A549 (cell line): Measurements from ENCODE around the gene ASIC1. TPM values are rescaled to one million over a fixed set of nuclear protein-coding genes. Genes with fewer than 3 reads are reported as not detected.

ENCODE experiments used
- ATAC-seq, 2 experiments: fragments of 200-7000 bp in 1 of 2; fragments of >200 bp in 1 of 2; cut with Nextera tagmentation in 1 of 2; cut with Tn5 transposase in 1 of 2; 3 replicates each; pipeline versions ENCODE4 v1.8.0 to v1.9.1; 2018 to 2020; ENCODE audit warnings: mild to moderate bottlenecking in 1 of 2, moderate library complexity in 1 of 2
- CTCF ChIA-PET: fragments of 300-600 bp; sonication (Branson Sonifier 250); formaldehyde crosslinking; extraction: SDS; loops from one replicate; lab custom pipeline; 2021; ENCODE audit warnings: antibody characterized with exemption, inconsistent platforms; lab: Yijun Ruan, JAX
- POLR2A ChIA-PET: fragments of 350-600 bp; formaldehyde crosslinking; extraction: SDS; loops from one replicate; lab custom pipeline; 2021; ENCODE audit warnings: antibody characterized with exemption, inconsistent platforms; lab: Yijun Ruan, JAX
- DNase-seq, 2 experiments: peaks; one replicate each; pipeline versions ENCODE4 v3.0.0 to v3.0.0-alpha.2; 2011 to 2016; ENCODE audit warnings: low read depth in 1 of 2, low spot score in 1 of 2
- FAIRE-seq: peaks from 2 replicates; lab custom pipeline; 2011; peaks lifted over from hg19 to GRCh38; lab: Jason Lieb, UNC
- H3K27ac ChIP-seq, 2 experiments: fragments of >200 bp; sonication (Bioruptor Twin); formaldehyde crosslinking; 3 replicates each; pipeline ENCODE4 v1.5.1; 2016 to 2017
- H3K4me1 ChIP-seq: fragments of >200 bp; sonication (Bioruptor Twin); formaldehyde crosslinking; 3 replicates; pipeline ENCODE4 v1.6.1; 2016
- H3K4me2 ChIP-seq: fragments of >200 bp; sonication (Bioruptor Twin); formaldehyde crosslinking; 3 replicates; pipeline ENCODE4 v1.6.1; 2016
- H3K4me3 ChIP-seq: fragments of >200 bp; sonication (Bioruptor Twin); formaldehyde crosslinking; 3 replicates; pipeline ENCODE4 v1.5.1; 2016
- H3K9me3 ChIP-seq: fragments of >200 bp; sonication (Bioruptor Twin); formaldehyde crosslinking; 3 replicates; pipeline ENCODE4 v1.6.1; 2016
- BHLHE40 ChIP-seq: IDR thresholded peaks from 2 replicates; pipeline ENCODE4 v1.6.1; 2012; ENCODE audit warnings: low read depth, low read length, inconsistent platforms
- CBX8 ChIP-seq: fragments of 200-600 bp; sonication (generic); IDR thresholded peaks from 2 replicates; pipeline ENCODE4 v1.6.1; 2016
- CEBPB ChIP-seq, 2 experiments: fragments of >200 bp in 1 of 2; sonication (Bioruptor Twin) in 1 of 2; formaldehyde crosslinking in 1 of 2; IDR thresholded peaks; 2 replicates each; pipeline ENCODE4 v1.6.1; 2012 to 2016
- CHD4 ChIP-seq: fragments of 200-600 bp; sonication (generic); IDR thresholded peaks from 2 replicates; pipeline ENCODE4 v1.6.1; 2016; ENCODE audit warnings: antibody characterized with exemption, mild to moderate bottlenecking, borderline replicate concordance
- CTCF ChIP-seq: fragments of >200 bp; sonication (Bioruptor Twin); formaldehyde crosslinking; IDR thresholded peaks from 3 replicates; pipeline ENCODE4 v1.5.1; 2016
- E2F6 ChIP-seq: IDR thresholded peaks from 2 replicates; pipeline ENCODE4 v1.6.1; 2012; ENCODE audit warnings: low read depth, borderline replicate concordance
- EHF ChIP-seq: fragments of 250-450 bp; sonication (Bioruptor Pico); IDR thresholded peaks from 2 replicates; pipeline ENCODE4 v1.5.0; 2020; ENCODE audit warnings: mild to moderate bottlenecking
- FOSB ChIP-seq: fragments of 250-450 bp; sonication (Bioruptor Pico); IDR thresholded peaks from 2 replicates; pipeline ENCODE4 v1.5.0; 2020; ENCODE audit warnings: mild to moderate bottlenecking, moderate library complexity
- FOXS1 ChIP-seq: fragments of 250-450 bp; sonication (Bioruptor Pico); IDR thresholded peaks from 2 replicates; pipeline ENCODE4 v1.5.0; 2020; ENCODE audit warnings: mild to moderate bottlenecking, moderate library complexity
- HES2 ChIP-seq: fragments of >200 bp; sonication (Bioruptor Twin); formaldehyde crosslinking; IDR thresholded peaks from 2 replicates; pipeline ENCODE4 v1.6.1; 2016
- HEYL ChIP-seq: fragments of 250-450 bp; sonication (Bioruptor Pico); IDR thresholded peaks from 2 replicates; pipeline ENCODE4 v1.8.0; 2021; ENCODE audit warnings: mild to moderate bottlenecking, moderate library complexity
- HMGXB4 ChIP-seq: fragments of 250-450 bp; sonication (Bioruptor Pico); IDR thresholded peaks from 2 replicates; pipeline ENCODE4 v1.5.0; 2021; ENCODE audit warnings: mild to moderate bottlenecking, moderate library complexity, borderline replicate concordance
- HOXA7 ChIP-seq: fragments of 250-450 bp; sonication (Bioruptor Pico); IDR thresholded peaks from 2 replicates; pipeline ENCODE4 v1.5.0; 2020; ENCODE audit warnings: mild to moderate bottlenecking, moderate library complexity
- JUNB ChIP-seq: fragments of >200 bp; sonication (Bioruptor Twin); formaldehyde crosslinking; IDR thresholded peaks from 2 replicates; pipeline ENCODE4 v1.6.1; 2016
- MAX ChIP-seq: IDR thresholded peaks from 2 replicates; pipeline ENCODE4 v1.6.1; 2012
- NFE2L2 ChIP-seq: fragments of 150-350 bp; conservative IDR thresholded peaks from 2 replicates; pipeline ENCODE4 v1.6.1; 2014; ENCODE audit warnings: low read length
- NR3C1 ChIP-seq: fragments of >200 bp; sonication (Bioruptor Twin); formaldehyde crosslinking; IDR thresholded peaks from 3 replicates; pipeline ENCODE4 v1.6.1; 2017
- PBX3 ChIP-seq: IDR thresholded peaks from 2 replicates; pipeline ENCODE4 v1.6.1; 2012
- POLR2AphosphoS2 ChIP-seq: conservative IDR thresholded peaks from 2 replicates; pipeline ENCODE4 v1.6.1; 2012; ENCODE audit warnings: low read length, improper control_type of control experiment, inconsistent platforms
- RAD21 ChIP-seq, 2 experiments: fragments of >200 bp in 1 of 2; sonication (Bioruptor Twin) in 1 of 2; formaldehyde crosslinking in 1 of 2; IDR thresholded peaks in 1 of 2; conservative IDR thresholded peaks in 1 of 2; 2 replicates in 1 of 2; 3 replicates in 1 of 2; pipeline ENCODE4 v1.6.1; 2012 to 2018; ENCODE audit warnings: inconsistent platforms in 1 of 2
- RCOR1 ChIP-seq: fragments of 150-350 bp; IDR thresholded peaks from 2 replicates; pipeline ENCODE4 v1.6.1; 2014; ENCODE audit warnings: antibody characterized with exemption, low read length, low read depth
- RFX5 ChIP-seq: fragments of 450-650 bp; IDR thresholded peaks from 2 replicates; pipeline ENCODE4 v1.7.1; 2014; ENCODE audit warnings: antibody characterized with exemption, mild to moderate bottlenecking, moderate library complexity
- SMC3 ChIP-seq: fragments of >200 bp; sonication (Bioruptor Twin); formaldehyde crosslinking; IDR thresholded peaks from 3 replicates; pipeline ENCODE4 v1.6.1; 2018; ENCODE audit warnings: inconsistent platforms
- USF2 ChIP-seq: fragments of 450-650 bp; IDR thresholded peaks from 2 replicates; pipeline ENCODE4 v1.6.1; 2014; ENCODE audit warnings: antibody characterized with exemption
- ZC3H11A ChIP-seq: fragments of 450-650 bp; IDR thresholded peaks from 2 replicates; pipeline ENCODE4 v1.6.1; 2014; ENCODE audit warnings: antibody characterized with exemption, mild to moderate bottlenecking
- ZNF302 ChIP-seq: fragments of 250-450 bp; sonication (Bioruptor Pico); IDR thresholded peaks from 2 replicates; pipeline ENCODE4 v1.9.0; 2021; ENCODE audit warnings: inconsistent platforms, mild to moderate bottlenecking, moderate library complexity
- WGBS: methylation state at CpG from one replicate; pipeline ENCODE4 v1.1.6; 2017; ENCODE audit errors: missing lambda C conversion rate; 5-methylcytosine and 5-hydroxymethylcytosine counted together
- polyA plus RNA-seq, 4 experiments: library from polyadenylated mRNA; depleted of rRNA in 3 of 4; stranded (reverse); fragments of >200 nt; fragmentation: RNase III in 1 of 4; extraction: RNeasy Plus Mini Kit Qiagen cat#74134 plus additional on column Dnase treatment in 1 of 4; gene quantifications; 2 replicates in 3 of 4; 3 replicates in 1 of 4; pipeline ENCODE4 v1.2.3, GENCODE V29; 2011 to 2017

The ASIC1 gene
- polyA plus RNA-seq, 2 of the 4 experiments (the other 2 are of a cell fraction), result 6.0 to 6.7 TPM

GRCh38 chr12:50101663-50102062 is 44.3 kb downstream of the ASIC1 start:
- DNase-seq (peak; percentile 57 to 65), FAIRE-seq (no peak), ATAC-seq (peak; percentile 59 to 72)
- Histone ChIP-seq H3K4me2 (no peak overlapping the region), H3K27ac (no peak overlapping the region), H3K4me1 (no peaks in the 10 kb centered on the region), H3K4me3 (no peak overlapping the region), H3K9me3 (no peaks in the 10 kb centered on the region)
- 75% methylated on average over 3 of the region's 3 CpGs for WGBS
- TF ChIP-seq PBX3 (no peak), MAX (no peak), CBX8 (no peak), POLR2AphosphoS2 (no peak), HMGXB4 (CRISPR knock-in tag) (no peak), NR3C1 (no peak), HOXA7 (CRISPR knock-in tag) (no peak), HEYL (CRISPR knock-in tag) (no peak), USF2 (no peak), CTCF (peak; percentile 30; the same call in 2 of the 3 replicates), ZNF302 (no peak), RAD21 (conservative IDR thresholded peaks at IDR 0.05 in 1 of 2, IDR thresholded peaks at IDR 0.05 in 1 of 2) (peak in 1 of 2 experiments; percentile 50; a peak in 2 of 5 replicates), E2F6 (no peak), EHF (CRISPR knock-in tag) (no peak), SMC3 (peak; percentile 40; the same call in 2 of the 3 replicates), RFX5 (no peak), CEBPB (IDR thresholded peaks at IDR 0.05) (peak; percentile 36 to 75; a peak in 3 of 4 replicates), FOXS1 (CRISPR knock-in tag) (no peak), CHD4 (no peak), BHLHE40 (no peak)
- POLR2A ChIA-PET, result interaction anchor here (1.4 to 2.7 kb wide), 3 partner anchors 10 to 19 kb away, joined by 4 to 17 read pairs (median 14); partner anchors contain the start of genes COX14 and SMARCD1
- CTCF ChIA-PET, result interaction anchor here (0.7 to 17.7 kb wide), 12 partner anchors 11 to 289 kb away, joined by 3 to 309 read pairs (median 4); partner anchors contain the start of genes CERS5, COX14 and SMARCD1

- no peak for FAIRE-seq
- TF ChIP-seq RCOR1, result no peak
- no peak for TF ChIP-seq HMGXB4 (CRISPR knock-in tag)
- no peak for TF ChIP-seq NFE2L2
- no peak for TF ChIP-seq FOSB (CRISPR knock-in tag)
- TF ChIP-seq JUNB, result no peak
- TF ChIP-seq ZC3H11A, result no peak
- TF ChIP-seq HES2, result no peak
- TF ChIP-seq, all 56 proteins: peak for 0
- ChIA-PET CTCF (interaction anchor here (1.0 to 17.7 kb wide), 9 partner anchors 10 to 213 kb away, joined by 3 to 309 read pairs (median 6); partner anchors contain the start of genes COX14 and SMARCD1), POLR2A (interaction anchor here (1.4 to 2.7 kb wide), 3 partner anchors 10 to 19 kb away, joined by 4 to 17 read pairs (median 14); partner anchors contain the start of genes COX14 and SMARCD1)
- ATAC-seq (no peak), DNase-seq (no peak)
- Histone ChIP-seq H3K9me3 (no peaks in the 10 kb centered on the region), H3K27ac (no peak overlapping the region), H3K4me2 (no peak overlapping the region), H3K4me3 (no peak overlapping the region), H3K4me1 (no peaks in the 10 kb centered on the region)
- WGBS, result 91% methylated on average over 2 of the region's 2 CpGs
These were observed 44.7 kb downstream of the ASIC1 start for GRCh38 chr12:50102131-50102531.
